GM18858 (cell line): Measurements from ENCODE around the gene KCP.

Experiments
- ATAC-seq: cut with Tn5 transposase; IDR thresholded peaks from one replicate; pipeline ENCODE4 v1.9.1; 2021; ENCODE audit not compliant: unreplicated experiment

Gene KCP

DNA sequence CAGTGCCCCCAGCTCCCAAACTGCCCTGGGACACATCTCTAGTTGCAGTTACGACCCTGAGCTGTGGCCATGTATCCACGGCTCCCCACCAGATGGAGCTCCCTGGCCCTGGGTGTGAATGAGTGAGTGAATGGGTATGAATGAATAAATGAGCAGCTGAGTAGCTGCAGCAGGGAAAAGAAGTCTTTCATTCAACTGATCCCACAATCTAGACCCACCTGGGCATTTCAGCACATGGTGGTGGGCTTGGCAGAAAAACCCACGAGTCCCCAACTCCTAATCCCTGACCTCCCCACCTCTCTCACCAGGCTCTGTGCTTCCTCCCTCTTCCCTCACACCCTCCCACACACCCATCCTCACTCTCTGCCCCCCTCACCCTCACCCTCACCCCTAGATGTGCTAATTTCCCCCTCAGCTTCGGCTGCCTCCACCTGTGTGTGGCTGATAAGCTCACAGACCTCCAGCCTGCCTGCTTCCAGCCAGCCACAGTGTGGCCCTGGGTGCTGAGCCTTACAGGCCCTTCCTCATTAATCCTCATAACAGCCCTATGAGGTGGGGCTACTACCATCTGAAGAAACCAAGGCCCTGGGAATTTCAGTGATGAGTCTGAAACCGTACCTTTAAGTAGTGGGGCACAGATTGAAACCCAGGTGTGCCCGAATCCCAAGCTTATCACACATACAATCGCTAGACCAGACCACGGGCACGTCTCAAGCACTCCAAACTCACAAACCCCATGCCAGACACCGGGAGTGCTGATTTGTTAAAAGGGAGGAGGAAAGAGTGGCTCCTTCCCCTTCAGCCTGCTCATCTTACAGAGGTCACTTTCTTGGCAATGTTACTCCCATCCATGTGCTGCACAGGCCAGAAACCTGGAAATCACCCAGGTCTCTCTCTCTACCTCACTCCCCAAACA lies 50.1 kb downstream of the KCP start:
- ATAC-seq: no peak

DNA sequence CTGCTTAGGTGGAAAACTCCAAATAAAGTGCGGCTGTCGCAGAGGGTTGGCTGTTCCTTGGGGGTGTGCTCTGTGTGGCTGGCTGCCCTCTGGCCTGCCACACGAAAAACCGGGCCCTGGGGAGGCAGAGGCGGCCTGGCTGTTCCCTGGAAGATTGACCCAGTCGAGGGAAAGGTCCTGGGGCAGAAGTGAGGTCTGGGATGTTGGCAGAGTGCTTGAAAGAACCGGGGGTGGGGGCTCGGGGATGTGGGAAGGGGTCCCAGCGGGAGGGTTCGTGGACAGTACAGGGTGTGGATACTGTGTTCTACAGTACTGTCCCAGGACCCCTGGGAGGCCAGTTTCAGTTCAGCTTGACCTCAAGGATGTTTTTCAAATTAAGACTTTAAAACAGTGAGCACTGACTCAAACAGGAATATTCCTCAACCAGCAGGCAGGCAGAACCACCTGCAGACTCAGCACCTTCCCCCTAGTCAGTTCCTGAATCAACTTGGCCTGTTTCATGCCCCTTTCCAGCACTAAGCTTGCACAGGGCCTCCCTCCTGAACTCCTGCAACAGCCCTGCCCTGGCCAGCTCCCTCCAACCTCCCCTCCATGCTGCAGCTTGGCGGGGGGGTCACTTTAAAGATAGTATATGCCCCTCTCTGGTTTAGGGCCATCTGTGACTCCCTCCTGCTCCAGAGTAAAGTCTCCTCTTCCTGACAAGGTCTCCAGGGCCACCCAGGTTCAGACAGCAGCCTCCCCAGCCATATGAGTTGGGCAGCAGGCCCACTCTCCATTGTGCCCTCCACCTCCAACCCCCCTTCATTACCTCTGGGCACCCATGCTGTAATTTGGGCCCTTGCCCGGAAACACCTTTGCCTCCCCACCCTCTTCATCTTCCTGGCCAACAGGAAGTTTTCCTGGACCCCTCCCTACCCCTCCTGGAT lies 51.0 kb downstream of the KCP start:
- no peak for ATAC-seq

DNA sequence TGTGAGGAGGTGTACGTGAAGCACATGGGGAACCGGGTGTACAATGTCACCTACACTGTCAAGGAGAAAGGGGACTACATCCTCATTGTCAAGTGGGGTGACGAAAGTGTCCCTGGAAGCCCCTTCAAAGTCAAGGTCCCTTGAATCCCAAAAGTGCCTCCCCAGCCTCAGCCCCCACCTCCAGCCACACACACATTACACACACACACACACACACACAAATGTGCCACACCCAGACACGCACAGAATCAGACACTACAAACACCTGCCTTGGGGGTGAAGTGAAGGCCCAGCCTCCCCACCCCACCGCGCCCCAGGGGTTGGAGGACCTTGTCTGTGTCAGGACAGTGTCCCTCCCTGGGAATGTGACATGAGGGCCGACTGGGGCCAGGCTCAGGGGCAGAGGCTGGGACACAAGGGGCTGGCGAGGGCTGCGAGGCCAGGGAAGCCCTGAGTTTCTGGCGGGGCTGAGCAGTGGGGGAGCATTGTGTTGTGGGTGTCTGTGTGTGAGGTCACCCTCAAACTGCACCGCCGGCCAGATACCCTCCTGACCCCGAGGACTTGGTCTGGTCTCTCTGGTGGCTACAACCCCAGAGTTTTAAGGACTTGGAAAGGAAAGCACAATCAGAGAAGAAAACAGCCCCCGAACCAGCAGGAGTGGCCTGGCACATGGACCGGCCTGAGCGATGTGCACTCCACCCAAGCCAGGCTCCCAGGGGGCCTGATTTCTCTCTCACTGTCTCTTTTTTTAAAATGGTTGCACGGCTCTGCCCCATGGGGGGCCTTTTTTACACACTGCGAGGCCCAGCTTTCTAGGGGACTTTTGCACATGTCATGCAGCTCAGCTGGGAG lies 51.9 kb downstream of the KCP start:
- ATAC-seq: no peak

DNA sequence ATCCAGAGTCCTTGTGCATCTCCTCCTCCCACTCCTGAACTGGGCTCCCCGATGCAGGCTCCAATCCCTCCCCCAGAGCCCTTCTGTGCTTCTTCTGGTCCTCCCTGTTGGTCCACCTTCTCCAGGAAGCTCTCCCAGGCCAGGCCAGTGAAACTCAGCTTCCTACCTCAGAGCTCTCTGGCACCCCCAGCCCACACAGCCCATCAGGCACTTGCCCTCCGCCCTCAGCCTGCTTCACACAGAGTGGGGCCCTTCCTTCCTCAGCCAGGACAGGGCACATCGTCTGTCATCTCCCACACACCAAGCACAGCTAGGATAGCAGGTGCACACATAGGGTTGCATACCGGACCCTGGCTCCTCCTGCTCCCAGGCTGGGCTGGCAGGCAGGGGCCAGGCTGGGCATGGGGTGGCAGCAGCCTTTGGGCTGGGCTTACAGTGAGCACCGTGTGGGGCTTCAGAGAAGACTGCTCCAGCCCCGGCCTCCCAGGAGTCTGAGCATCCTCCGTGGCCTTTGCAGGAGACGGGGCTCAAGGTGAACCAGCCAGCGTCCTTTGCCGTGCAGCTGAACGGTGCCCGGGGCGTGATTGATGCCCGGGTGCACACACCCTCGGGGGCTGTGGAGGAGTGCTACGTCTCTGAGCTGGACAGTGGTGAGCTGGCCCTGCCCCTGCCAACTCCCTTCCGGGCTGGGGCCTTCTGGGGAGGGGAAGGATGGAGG lies 54.3 kb downstream of the KCP start:
- no peak for ATAC-seq

DNA sequence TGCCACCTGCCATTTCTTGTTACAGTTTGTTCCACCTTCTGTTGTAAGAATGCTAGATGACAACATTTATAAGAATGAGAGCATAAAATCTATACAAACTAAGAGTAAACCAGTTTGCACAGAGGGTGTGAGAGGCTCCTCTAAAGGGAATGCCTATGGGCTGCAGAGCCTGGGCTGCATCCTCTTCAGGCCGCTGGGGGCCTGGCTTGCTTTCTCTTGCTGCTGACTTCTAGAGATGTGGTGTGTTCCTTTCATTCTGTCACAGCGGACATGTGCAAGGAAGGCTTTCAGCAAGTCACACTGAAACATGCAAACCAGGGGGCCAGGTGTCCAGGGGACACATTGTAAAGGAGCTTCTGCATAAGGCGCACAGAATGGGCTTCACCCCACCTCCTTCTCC lies 55.0 kb downstream of the KCP start:
- no peak for ATAC-seq

DNA sequence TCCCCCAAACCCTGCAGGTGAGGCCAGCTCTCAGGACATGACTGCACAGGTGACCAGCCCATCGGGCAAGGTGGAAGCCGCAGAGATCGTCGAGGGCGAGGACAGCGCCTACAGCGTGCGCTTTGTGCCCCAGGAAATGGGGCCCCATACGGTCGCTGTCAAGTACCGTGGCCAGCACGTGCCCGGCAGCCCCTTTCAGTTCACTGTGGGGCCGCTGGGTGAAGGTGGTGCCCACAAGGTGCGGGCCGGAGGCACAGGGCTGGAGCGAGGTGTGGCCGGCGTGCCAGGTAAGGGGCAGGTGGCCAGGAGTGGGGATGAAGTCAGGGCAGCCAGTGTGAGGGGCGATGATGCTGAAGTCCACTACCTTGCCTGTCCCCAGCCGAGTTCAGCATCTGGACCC lies 56.1 kb downstream of the KCP start:
- no peak for ATAC-seq

DNA sequence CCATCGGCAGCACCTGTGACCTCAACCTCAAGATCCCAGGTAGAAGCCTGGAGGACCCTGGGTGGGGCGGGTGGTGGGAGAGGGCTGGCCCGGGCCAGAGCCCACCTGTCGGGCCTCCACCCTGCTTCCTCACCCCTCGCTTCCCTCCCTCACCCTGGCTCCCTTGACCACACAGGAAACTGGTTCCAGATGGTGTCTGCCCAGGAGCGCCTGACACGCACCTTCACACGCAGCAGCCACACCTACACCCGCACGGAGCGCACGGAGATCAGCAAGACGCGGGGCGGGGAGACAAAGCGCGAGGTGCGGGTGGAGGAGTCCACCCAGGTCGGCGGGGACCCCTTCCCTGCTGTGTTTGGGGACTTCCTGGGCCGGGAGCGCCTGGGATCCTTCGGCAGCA lies 56.7 kb downstream of the KCP start:
- ATAC-seq: no peak

DNA sequence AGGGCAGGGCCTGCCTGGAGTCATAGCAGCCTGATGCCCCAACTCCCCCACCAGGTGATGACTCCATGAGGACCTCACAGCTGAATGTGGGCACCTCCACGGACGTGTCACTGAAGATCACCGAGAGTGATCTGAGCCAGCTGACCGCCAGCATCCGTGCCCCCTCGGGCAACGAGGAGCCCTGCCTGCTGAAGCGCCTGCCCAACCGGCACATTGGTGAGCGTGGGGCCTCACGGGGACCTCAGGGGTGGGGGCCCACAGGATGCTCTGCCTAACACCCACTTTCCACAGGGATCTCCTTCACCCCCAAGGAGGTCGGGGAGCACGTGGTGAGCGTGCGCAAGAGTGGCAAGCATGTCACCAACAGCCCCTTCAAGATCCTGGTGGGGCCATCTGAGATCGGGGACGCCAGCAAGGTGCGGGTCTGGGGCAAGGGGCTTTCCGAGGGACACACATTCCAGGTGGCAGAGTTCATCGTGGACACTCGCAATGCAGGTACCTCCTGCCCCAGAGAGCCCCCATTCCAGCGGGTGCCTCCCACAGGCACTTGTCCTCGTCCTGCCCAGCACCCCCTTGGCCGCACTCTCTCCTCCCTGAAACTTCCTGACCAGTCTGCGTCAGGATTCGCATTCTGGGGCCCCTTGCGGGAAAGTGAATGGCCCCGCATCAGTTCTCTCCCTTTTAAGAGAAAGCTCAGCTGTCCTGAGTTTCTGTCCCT lies 57.8 kb downstream of the KCP start:
- no peak for ATAC-seq

DNA sequence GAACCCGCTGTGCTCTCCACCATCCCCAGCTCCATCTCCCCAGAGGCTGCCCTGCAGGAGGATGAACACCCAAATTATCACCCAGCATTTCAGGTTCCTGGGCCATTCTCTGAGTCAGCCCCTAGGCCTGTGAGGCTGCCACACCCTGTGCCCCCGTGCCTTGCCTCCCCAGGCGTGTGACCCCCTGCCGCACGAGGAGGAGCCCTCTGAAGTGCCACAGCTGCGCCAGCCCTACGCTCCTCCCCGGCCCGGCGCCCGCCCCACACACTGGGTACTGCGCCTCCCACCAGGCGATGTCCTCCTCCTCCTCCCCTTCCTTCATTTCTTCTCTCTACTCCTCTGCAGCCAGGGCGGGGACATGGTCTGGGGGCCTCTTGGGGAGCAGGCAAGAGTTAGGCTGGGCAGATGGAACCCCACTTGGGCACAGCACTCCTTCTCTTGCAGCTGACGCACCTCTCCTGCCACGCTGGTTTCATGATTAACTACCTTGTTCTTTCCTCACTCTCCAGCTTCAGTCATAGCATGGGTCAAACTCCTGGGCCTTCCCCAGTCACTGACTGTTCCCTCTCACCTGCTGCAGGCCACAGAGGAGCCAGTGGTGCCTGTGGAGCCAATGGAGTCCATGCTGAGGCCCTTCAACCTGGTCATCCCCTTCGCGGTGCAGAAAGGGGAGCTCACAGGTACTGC lies 60.6 kb downstream of the KCP start:
- no peak for ATAC-seq

DNA sequence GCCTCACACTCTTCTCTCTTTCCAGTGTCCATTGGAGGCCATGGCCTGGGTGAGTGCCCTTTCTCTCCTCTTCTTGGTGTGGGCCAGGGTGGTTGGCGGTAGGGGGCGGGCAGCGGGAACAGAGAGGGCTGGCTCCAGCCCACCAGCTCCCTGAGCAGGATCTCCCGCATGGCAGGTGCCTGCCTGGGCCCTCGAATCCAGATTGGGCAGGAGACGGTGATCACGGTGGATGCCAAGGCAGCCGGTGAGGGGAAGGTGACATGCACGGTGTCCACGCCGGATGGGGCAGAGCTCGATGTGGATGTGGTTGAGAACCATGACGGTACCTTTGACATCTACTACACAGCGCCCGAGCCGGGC lies 61.4 kb downstream of the KCP start:
- no peak for ATAC-seq

DNA sequence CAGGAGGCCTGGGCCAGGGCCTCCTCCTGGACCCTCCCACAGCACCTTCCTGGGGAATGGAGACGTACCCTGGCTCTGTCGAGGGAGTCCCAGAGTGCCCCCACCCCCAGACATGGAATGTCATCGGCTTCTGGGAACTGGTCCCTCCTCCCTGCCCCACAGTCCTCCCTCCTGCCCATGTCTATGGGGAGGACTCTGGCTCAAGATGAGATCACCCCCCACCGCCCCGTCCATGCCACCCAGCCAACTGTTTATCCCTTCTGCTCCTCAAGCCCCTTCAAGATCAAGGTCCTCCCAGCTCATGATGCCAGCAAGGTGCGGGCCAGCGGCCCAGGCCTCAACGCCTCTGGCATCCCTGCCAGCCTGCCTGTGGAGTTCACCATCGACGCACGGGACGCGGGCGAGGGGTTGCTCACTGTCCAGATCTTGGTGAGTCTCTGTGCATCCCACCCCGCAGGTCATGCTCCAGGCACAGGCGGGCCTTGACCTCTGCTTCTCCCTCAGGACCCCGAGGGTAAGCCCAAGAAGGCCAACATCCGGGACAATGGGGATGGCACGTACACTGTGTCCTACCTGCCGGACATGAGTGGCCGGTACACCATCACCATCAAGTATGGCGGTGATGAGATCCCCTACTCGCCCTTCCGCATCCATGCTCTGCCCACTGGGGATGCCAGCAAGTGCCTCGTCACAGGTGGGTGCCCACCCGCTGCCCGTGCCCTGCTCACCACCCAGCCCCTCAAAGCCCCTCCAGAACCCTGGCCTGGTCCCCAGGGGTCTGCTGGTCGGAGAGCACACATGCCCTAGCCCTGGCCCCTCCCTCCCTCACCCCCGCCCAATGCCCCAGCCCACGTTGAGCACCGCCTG lies 62.0 kb downstream of the KCP start:
- no peak for ATAC-seq

DNA sequence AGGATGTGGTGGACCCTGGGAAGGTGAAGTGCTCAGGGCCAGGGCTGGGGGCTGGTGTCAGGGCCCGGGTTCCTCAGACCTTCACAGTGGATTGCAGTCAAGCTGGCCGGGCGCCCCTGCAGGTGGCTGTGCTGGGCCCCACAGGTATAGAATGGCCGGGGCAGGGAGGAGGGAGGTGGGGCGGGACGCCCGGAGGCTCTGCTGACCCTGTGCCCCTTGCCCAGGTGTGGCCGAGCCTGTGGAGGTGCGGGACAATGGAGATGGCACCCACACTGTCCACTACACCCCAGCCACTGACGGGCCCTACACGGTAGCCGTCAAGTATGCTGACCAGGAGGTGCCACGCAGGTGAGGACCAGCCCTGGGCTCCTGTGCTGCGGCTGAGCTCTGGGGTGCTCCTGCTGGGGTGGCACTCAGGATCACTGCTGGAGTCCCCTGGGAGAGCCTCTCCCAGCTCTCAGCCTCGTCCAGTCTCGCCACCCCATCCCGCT lies 62.7 kb downstream of the KCP start:
- ATAC-seq: no peak

DNA sequence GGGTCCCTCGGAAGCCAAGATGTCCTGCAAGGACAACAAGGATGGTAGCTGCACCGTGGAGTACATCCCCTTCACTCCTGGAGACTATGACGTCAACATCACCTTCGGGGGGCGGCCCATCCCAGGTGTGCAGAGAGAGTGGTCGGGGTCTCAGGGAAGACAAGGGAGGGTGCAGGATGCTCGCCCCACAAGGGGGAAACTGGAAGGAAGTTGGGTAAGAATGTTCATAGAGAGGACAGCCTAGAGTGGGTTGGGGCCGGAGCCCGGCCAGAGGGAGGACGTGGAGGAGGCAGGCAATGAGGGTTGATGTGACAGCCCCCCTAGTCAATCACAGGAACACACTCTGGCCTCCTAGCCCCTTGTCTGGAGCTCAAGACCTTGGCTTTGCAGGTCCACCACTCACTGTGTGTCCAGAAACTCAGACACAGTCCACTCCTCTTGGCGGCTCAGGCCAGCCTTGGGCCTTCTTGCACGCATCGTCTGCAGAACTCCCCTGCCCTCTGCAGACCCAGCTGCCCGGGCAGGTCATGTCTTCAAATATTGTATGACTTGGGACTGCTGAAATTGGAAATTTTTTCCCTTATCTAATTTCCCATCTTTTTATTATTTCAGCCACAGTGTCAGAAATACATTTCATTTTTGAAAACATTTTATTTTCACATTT lies 63.6 kb downstream of the KCP start:
- ATAC-seq: no peak

DNA sequence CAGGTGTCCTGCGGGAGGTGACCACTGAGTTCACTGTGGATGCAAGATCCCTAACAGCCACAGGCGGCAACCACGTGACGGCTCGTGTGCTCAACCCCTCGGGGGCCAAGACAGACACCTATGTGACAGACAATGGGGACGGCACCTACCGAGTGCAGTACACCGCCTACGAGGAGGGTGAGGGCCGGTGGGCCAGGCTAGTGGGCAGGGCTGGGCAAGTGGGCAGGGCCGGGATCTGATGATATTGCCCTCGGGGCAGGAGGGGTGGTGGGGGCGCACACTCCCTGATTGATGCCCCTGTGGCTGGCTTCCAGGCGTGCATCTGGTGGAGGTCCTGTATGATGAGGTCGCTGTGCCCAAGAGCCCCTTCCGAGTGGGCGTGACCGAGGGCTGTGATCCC lies 64.5 kb downstream of the KCP start:
- no peak for ATAC-seq

DNA sequence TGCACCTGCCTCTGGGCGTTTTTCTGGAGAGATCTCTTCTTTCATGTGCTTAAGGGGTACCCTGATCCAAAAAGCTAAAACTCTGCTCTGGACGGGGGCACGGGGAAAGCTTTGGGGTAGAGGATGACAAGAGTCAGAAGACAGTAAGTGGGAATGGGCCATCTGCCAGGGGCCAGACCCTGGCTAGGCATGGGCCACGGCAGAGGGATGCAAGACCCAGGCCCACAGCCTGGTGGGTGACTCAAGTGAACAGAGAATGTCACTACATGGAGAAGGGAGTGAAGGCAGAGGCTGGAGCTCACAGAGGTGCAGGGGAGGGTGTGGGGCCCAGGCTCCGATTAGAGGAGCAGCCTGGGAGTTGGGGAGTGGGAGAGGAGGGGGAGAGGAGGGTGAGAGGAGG lies 65.0 kb downstream of the KCP start:
- no peak for ATAC-seq

DNA sequence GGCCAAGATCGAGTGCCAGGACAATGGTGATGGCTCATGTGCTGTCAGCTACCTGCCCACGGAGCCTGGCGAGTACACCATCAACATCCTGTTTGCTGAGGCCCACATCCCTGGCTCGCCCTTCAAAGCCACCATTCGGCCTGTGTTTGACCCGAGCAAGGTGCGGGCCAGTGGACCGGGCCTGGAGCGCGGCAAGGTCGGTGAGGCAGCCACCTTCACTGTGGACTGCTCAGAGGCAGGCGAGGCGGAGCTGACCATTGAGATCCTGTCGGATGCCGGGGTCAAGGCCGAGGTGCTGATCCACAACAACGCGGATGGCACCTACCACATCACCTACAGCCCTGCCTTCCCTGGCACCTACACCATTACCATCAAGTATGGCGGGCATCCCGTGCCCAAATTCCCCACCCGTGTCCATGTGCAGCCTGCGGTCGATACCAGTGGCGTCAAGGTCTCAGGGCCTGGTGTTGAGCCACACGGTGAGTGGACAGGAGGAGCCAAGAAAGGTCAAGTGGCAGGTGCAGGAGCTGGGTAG lies 65.7 kb downstream of the KCP start:
- no peak for ATAC-seq

DNA sequence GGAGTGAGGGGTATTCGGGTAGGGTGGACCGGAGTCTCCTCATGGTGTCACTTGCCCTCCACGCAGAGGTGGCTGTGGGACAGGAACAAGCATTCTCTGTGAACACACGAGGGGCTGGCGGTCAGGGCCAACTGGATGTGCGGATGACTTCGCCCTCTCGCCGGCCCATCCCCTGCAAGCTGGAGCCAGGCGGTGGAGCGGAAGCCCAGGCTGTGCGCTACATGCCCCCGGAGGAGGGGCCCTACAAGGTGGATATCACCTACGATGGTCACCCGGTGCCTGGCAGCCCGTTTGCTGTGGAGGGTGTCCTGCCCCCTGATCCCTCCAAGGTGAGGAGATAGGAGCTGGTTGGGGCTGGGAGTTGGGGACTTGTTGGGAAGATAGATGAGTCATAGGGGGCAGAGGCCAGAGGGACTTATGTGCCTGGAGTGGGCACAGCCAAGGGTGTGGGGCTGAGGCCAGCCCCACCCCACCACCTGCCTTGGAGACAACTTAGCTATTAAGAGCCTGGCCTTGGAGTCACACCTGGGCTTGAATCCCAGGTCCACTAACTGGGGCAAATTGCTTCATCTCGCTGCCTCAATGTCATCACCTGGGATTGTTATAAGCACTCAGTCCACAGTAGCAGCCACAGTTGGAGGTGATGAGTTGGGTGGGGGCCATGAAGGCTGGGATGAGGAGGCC lies 66.4 kb downstream of the KCP start:
- ATAC-seq: no peak
